ENCODE measurements around the gene SPTSSA.

DNA sequence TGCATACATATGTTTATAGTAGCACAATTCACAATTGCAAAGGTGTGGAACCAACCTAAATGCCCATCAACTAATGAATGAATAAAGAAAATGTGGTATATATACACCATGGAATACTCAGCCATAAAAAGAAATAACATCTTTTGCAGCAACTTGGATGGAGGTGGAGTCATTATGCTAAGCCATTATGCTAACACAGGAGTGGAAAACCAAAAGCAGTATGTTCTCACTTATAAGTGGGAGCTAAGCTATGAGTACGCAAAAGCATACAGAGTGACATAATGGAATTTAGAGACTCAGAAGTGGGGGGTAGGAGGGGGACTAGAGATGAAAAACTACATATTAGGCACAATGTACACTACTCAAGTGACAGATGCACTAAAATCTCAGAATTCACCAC lies 16.2 kb upstream of the SPTSSA start:
- TF ChIP-seq CTCF (conservative IDR thresholded peaks at IDR 0.05), result no peak
- no peak for TF ChIP-seq ZFX (IDR thresholded peaks at IDR 0.05)

All from C4-2B (cell line).